Uterus (tissue), 4 donors: ENCODE results near the gene ZNF789. TPM values are rescaled to one million over a fixed set of nuclear protein-coding genes. Genes with fewer than 3 reads are reported as not detected.

ENCODE experiments used
- DNase-seq, 2 donors: peaks; one replicate each; pipeline ENCODE4 v3.0.0-alpha.2; 2019 to 2020
- H3K27ac ChIP-seq, 2 donors: fragments of 200-600 bp; sonication (generic); 1 replicate in 1 of 2; 2 replicates in 1 of 2; pipeline ENCODE4 v1.5.1; 2016 to 2018
- H3K27me3 ChIP-seq, 2 donors: fragments of 200-600 bp; sonication (generic); one replicate each; pipeline ENCODE4 v1.5.1; 2018 to 2019; ENCODE audit warnings: control low read depth in 1 of 2
- H3K36me3 ChIP-seq, 2 donors: fragments of 200-600 bp; sonication (generic); one replicate each; pipeline ENCODE4 v1.5.1; 2019; ENCODE audit warnings: control low read depth in 1 of 2
- H3K4me1 ChIP-seq, 2 donors: fragments of 200-600 bp; sonication (generic); one replicate each; pipeline ENCODE4 v1.5.1; 2018 to 2019; ENCODE audit warnings: control low read depth in 1 of 2
- H3K4me3 ChIP-seq, 2 donors: fragments of 200-600 bp; sonication (generic); 1 replicate in 1 of 2; 2 replicates in 1 of 2; pipeline ENCODE4 v1.5.1; 2018 to 2019; ENCODE audit warnings: mild to moderate bottlenecking in 1 of 2
- H3K9me3 ChIP-seq, 2 donors: fragments of 200-600 bp; sonication (generic); one replicate each; pipeline ENCODE4 v1.5.1; 2019; ENCODE audit warnings: control low read depth in 1 of 2
- CTCF ChIP-seq, 4 experiments: fragments of 200-600 bp in 2 of 4; fragments of 450-650 bp in 2 of 4; sonication (generic) in 2 of 4; IDR thresholded peaks; one replicate each; pipeline ENCODE4 v1.5.1; 2016 to 2019; ENCODE audit warnings: antibody characterized with exemption in 4 of 4, mild to moderate bottlenecking in 2 of 4, moderate library complexity in 1 of 4
- POLR2A ChIP-seq, 2 donors: fragments of 450-650 bp; IDR thresholded peaks; one replicate each; pipeline ENCODE4 v1.6.1; 2016; ENCODE audit warnings: antibody characterized with exemption in 2 of 2, mild to moderate bottlenecking in 1 of 2, moderate library complexity in 1 of 2
- intact Hi-C: fragments of 100-400 bp; cut with DNase I; formaldehyde crosslinking; loops from one replicate; pipeline ENCODE4 v1.15.1; 2023; ENCODE audit warnings: low total_unique reads
- total RNA-seq, 4 donors: library from RNA; depleted of rRNA in 3 of 4; stranded (reverse); fragments of >200 nt in 3 of 4; gene quantifications; one replicate each; pipeline versions ENCODE4 v1.1.0 to v1.2.4, GENCODE V29; 2014 to 2023
- donor health status: DM: yes; HTN: yes; CAD: no.

Gene ZNF789
- total RNA-seq, 4 donors from 2014 or later, result 1.5 to 24.5 (median 16.8) TPM

- no peaks in the 10 kb centered on the region for H3K27me3 ChIP-seq
- H3K4me3 ChIP-seq, result no peak overlapping the region
- H3K36me3 ChIP-seq, result no peaks in the 10 kb centered on the region
- no peaks in the 10 kb centered on the region for H3K4me1 ChIP-seq
- H3K9me3 ChIP-seq, result no peaks in the 10 kb centered on the region
- no peak overlapping the region for H3K27ac ChIP-seq
- intact Hi-C loops, result no loop called here
- TF ChIP-seq CTCF (IDR thresholded peaks at IDR 0.05) (no peak), POLR2A (IDR thresholded peaks at IDR 0.05) (no peak)
- DNase-seq, result no peak
Observed at GRCh38 chr7:99433158-99433557, 39.5 kb upstream of the ZNF789 start.

- no peak for TF ChIP-seq POLR2A (IDR thresholded peaks at IDR 0.05)
- no peak for TF ChIP-seq CTCF (IDR thresholded peaks at IDR 0.05)
- Histone ChIP-seq H3K9me3 (no peaks in the 10 kb centered on the region), H3K27ac (peak overlapping the region; percentile 88 to 91), H3K4me1 (peaks cover 6% of the 10 kb centered on the region in 2 donors), H3K4me3 (peak overlapping the region; percentile 73 to 87), H3K36me3 (no peaks in the 10 kb centered on the region), H3K27me3 (no peaks in the 10 kb centered on the region)
- DNase-seq, result no peak
- intact Hi-C loops, result no loop called here
Observed at GRCh38 chr7:99437946-99438572, 34.6 kb upstream of the ZNF789 start.

GRCh38 chr7:99438573-99439480, 33.9 kb upstream of the ZNF789 start, which contains the start of the genes CPSF4 and PTCD1:
Gene CPSF4 (plus strand): TSS chr7:99438943. CDS start chr7:99439083, 140 bp downstream.
Gene PTCD1 (minus strand): TSS chr7:99438798. CDS start chr7:99435242, 3,556 bp downstream.
- H3K9me3 ChIP-seq, result no peaks in the 10 kb centered on the region
- peak; percentile 93 to 97 for DNase-seq
- peak within 1 kb of the TSS; percentile 88 to 91 for H3K27ac ChIP-seq
- H3K4me3 ChIP-seq, result peak within 1 kb of the TSS; percentile 73 to 87
- intact Hi-C loops, result no loop called here
- H3K27me3 ChIP-seq, result no peaks in the 10 kb centered on the region
- peaks cover 6% of the 10 kb centered on the region in 2 donors for H3K4me1 ChIP-seq
- H3K36me3 ChIP-seq, result no peaks in the 10 kb centered on the region
- TF ChIP-seq POLR2A (IDR thresholded peaks at IDR 0.05), result peak in 1 of 2 donors; percentile 62
- peak in 2 of 4 experiments; percentile 5 to 49 for TF ChIP-seq CTCF (IDR thresholded peaks at IDR 0.05)

- no peaks in the 10 kb centered on the region for H3K27me3 ChIP-seq
- peaks cover 6% of the 10 kb centered on the region in 2 donors for H3K4me1 ChIP-seq
- TF ChIP-seq POLR2A (IDR thresholded peaks at IDR 0.05) (no peak), CTCF (IDR thresholded peaks at IDR 0.05) (no peak)
- intact Hi-C loops, result no loop called here
- H3K4me3 ChIP-seq, result peak overlapping the region; percentile 73 to 87
- DNase-seq, result no peak
- H3K27ac ChIP-seq, result no peak overlapping the region
- no peaks in the 10 kb centered on the region for H3K9me3 ChIP-seq
- H3K36me3 ChIP-seq, result no peaks in the 10 kb centered on the region
Observed at GRCh38 chr7:99440195-99440594, 32.5 kb upstream of the ZNF789 start.

GRCh38 chr7:99446096-99446495, 26.6 kb upstream of the ZNF789 start:
- no peak overlapping the region for H3K27ac ChIP-seq
- H3K27me3 ChIP-seq, result no peaks in the 10 kb centered on the region
- no peaks in the 10 kb centered on the region for H3K4me1 ChIP-seq
- H3K36me3 ChIP-seq, result no peaks in the 10 kb centered on the region
- no peak overlapping the region for H3K4me3 ChIP-seq
- TF ChIP-seq CTCF (IDR thresholded peaks at IDR 0.05) (no peak), POLR2A (IDR thresholded peaks at IDR 0.05) (no peak)
- H3K9me3 ChIP-seq, result no peaks in the 10 kb centered on the region
- intact Hi-C loops, result no loop called here
- no peak for DNase-seq
